T-helper 2 cell treated with Interferon-gamma antibody and Interleukin-4, amounts not matched to agents 5 μg/mL and 100 μg/mL, for 36 hours (primary cell): ENCODE data around the gene HCK.

Source experiments
- DNase-seq: peaks from one replicate; pipeline ENCODE4 v3.0.0; 2021; ENCODE audit warnings: low spot score
- H3K27ac Mint-ChIP-seq: one replicate; pipeline ENCODE4 v1.8.0; 2021; ENCODE audit warnings: mild to moderate bottlenecking, mixed read lengths
- H3K27me3 Mint-ChIP-seq: one replicate; pipeline ENCODE4 v1.8.0; 2021; ENCODE audit warnings: low read depth, mixed read lengths
- H3K36me3 Mint-ChIP-seq: one replicate; pipeline ENCODE4 v1.8.0; 2021; ENCODE audit warnings: low read depth, mixed read lengths
- H3K4me1 Mint-ChIP-seq: one replicate; pipeline ENCODE4 v1.8.0; 2021; ENCODE audit warnings: low read depth, mixed read lengths
- H3K4me3 Mint-ChIP-seq: one replicate; pipeline ENCODE4 v1.8.0; 2022; ENCODE audit warnings: mild to moderate bottlenecking, moderate library complexity, mixed read lengths
- H3K9me3 Mint-ChIP-seq: one replicate; pipeline ENCODE4 v1.8.0; 2021; ENCODE audit warnings: mixed read lengths

Gene HCK

DNA sequence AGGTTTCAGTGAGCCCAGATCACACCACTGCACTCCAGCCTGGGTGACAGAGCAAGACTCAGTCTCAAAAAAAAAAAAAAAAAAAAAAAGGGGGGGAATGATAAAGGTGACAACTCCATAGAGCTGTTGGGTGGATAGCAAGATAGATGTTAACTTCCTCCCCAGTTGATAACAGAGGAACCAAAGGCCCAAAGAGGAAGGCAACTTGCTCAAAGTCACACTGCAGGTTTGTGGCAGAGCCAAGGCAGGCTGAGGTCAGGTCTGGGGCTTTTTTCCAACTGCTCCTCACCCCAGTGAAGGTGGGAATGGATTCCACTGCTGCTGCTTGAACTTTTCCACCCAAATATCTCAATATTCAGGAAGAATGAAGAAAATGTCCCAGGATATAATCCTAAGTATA, 26.7 kb downstream of the HCK start:
- no peak overlapping the region for H3K4me3 Mint-ChIP-seq
- H3K27me3 Mint-ChIP-seq, result no peaks in the 10 kb centered on the region
- DNase-seq, result no peak
- H3K27ac Mint-ChIP-seq, result no peak overlapping the region
- no peaks in the 10 kb centered on the region for H3K9me3 Mint-ChIP-seq
- no peaks in the 10 kb centered on the region for H3K36me3 Mint-ChIP-seq
- H3K4me1 Mint-ChIP-seq, result no peaks in the 10 kb centered on the region

GRCh38 chr20:32079655-32080109, 27.6 kb downstream of the HCK start:
- H3K27ac Mint-ChIP-seq, result no peak overlapping the region
- no peak overlapping the region for H3K4me3 Mint-ChIP-seq
- H3K27me3 Mint-ChIP-seq, result no peaks in the 10 kb centered on the region
- no peaks in the 10 kb centered on the region for H3K9me3 Mint-ChIP-seq
- no peak for DNase-seq
- H3K4me1 Mint-ChIP-seq, result no peaks in the 10 kb centered on the region
- H3K36me3 Mint-ChIP-seq, result no peaks in the 10 kb centered on the region

GRCh38 chr20:32080783-32081182, 28.7 kb downstream of the HCK start:
- no peak for DNase-seq
- Mint-ChIP-seq H3K9me3 (no peaks in the 10 kb centered on the region), H3K4me3 (no peak overlapping the region), H3K27ac (no peak overlapping the region), H3K4me1 (no peaks in the 10 kb centered on the region), H3K36me3 (no peaks in the 10 kb centered on the region), H3K27me3 (no peaks in the 10 kb centered on the region)

- no peak for DNase-seq
- Mint-ChIP-seq H3K4me1 (no peaks in the 10 kb centered on the region), H3K36me3 (no peaks in the 10 kb centered on the region), H3K9me3 (no peaks in the 10 kb centered on the region), H3K27ac (no peak overlapping the region), H3K27me3 (no peaks in the 10 kb centered on the region), H3K4me3 (no peak overlapping the region)
Measured at GRCh38 chr20:32083469-32083868, 31.4 kb downstream of the HCK start.

DNA sequence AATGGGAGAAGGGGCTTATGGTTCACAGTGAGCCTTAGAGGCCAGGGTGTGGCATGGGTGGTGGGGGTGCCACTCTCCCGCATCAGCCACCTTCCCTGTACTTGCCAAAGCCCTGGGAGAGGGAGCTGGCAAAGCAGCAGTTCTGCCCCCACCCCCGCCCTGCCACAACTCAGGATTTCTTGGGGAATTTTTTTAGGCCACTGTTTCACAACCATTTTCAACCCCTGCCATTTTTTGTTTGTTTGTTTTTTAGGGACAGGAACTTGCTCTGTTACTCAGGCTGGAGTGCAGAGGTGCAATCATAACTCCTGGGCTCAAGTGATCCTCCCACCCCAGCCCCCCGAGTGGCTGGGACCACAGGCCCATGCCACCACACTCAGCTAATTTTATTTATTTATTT, 35.0 kb downstream of the HCK start:
- H3K4me1 Mint-ChIP-seq, result no peaks in the 10 kb centered on the region
- no peaks in the 10 kb centered on the region for H3K27me3 Mint-ChIP-seq
- H3K4me3 Mint-ChIP-seq, result no peak overlapping the region
- no peak overlapping the region for H3K27ac Mint-ChIP-seq
- no peak for DNase-seq
- no peaks in the 10 kb centered on the region for H3K36me3 Mint-ChIP-seq
- H3K9me3 Mint-ChIP-seq, result no peaks in the 10 kb centered on the region

- Mint-ChIP-seq H3K36me3 (no peaks in the 10 kb centered on the region), H3K27ac (no peak overlapping the region)
Measured at GRCh38 chr20:32088759-32089158, 36.7 kb downstream of the HCK start.

GRCh38 chr20:32089637-32090362, 37.8 kb downstream of the HCK start:
- Mint-ChIP-seq H3K36me3 (no peaks in the 10 kb centered on the region), H3K9me3 (no peaks in the 10 kb centered on the region), H3K27ac (no peak overlapping the region), H3K4me1 (no peaks in the 10 kb centered on the region), H3K27me3 (peaks cover 10% of the 10 kb centered on the region), H3K4me3 (no peak overlapping the region)
- DNase-seq, result no peak

More at GRCh38 chr20:32088759-32089158, 36.7 kb downstream of the HCK start:
- Mint-ChIP-seq H3K9me3 (no peaks in the 10 kb centered on the region), H3K4me3 (no peak overlapping the region), H3K4me1 (no peaks in the 10 kb centered on the region), H3K27me3 (peaks cover 8% of the 10 kb centered on the region)
- no peak for DNase-seq

- Mint-ChIP-seq H3K4me3 (no peak overlapping the region), H3K9me3 (no peaks in the 10 kb centered on the region), H3K4me1 (no peaks in the 10 kb centered on the region), H3K36me3 (no peaks in the 10 kb centered on the region), H3K27ac (no peak overlapping the region), H3K27me3 (peaks cover 10% of the 10 kb centered on the region)
- DNase-seq, result peak; percentile 65
Measured at GRCh38 chr20:32091888-32092346, 39.9 kb downstream of the HCK start.

DNA sequence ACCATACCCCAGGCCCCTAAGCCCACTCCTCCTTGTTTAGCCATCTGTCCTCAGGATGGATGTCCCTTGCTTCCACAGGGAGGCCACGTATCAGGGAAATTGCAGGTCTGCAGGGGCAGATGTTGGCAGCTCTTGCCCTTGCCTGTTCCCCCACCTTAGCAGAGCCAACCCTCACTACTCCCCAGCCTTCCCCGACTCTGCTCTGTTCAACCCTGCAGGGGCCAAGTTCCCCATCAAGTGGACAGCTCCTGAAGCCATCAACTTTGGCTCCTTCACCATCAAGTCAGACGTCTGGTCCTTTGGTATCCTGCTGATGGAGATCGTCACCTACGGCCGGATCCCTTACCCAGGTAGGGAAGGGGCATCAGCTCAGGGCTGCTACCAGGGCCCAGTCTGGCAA, 46.7 kb downstream of the HCK start:
- no peak overlapping the region for H3K4me3 Mint-ChIP-seq
- H3K36me3 Mint-ChIP-seq, result no peaks in the 10 kb centered on the region
- peaks cover 30% of the 10 kb centered on the region for H3K27me3 Mint-ChIP-seq
- no peaks in the 10 kb centered on the region for H3K4me1 Mint-ChIP-seq
- DNase-seq, result no peak
- no peaks in the 10 kb centered on the region for H3K9me3 Mint-ChIP-seq
- H3K27ac Mint-ChIP-seq, result no peak overlapping the region

DNA sequence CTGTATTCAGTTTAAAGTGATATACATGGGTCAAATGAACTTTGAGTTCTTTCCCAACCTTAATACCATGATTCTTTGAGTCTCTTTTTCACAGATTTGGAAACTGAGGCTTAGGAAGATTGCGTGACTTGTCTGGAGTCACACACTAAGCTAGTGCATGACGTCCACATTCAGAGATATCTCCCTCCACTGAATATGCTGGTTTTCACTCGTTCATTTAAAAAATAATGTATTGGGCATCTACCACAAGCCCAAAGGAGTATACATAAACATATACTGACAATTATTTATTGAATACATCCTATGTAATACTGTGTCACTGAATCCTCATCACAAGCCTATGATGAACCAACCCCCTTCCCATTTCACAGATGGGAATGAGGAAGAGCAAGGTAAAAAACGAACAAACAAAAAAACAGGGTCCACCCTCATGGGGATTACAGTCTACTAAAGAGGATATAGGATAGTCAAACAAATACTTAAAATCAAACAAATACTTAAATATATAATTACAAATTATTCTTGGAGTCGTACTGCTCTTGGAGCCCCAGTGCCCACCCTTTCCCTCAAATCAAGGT, 56.9 kb downstream of the HCK start:
- Mint-ChIP-seq H3K4me3 (no peak overlapping the region), H3K4me1 (peaks cover 25% of the 10 kb centered on the region), H3K27me3 (peaks cover 4% of the 10 kb centered on the region), H3K9me3 (no peaks in the 10 kb centered on the region), H3K27ac (no peak overlapping the region), H3K36me3 (peaks cover 8% of the 10 kb centered on the region)
- no peak for DNase-seq

DNA sequence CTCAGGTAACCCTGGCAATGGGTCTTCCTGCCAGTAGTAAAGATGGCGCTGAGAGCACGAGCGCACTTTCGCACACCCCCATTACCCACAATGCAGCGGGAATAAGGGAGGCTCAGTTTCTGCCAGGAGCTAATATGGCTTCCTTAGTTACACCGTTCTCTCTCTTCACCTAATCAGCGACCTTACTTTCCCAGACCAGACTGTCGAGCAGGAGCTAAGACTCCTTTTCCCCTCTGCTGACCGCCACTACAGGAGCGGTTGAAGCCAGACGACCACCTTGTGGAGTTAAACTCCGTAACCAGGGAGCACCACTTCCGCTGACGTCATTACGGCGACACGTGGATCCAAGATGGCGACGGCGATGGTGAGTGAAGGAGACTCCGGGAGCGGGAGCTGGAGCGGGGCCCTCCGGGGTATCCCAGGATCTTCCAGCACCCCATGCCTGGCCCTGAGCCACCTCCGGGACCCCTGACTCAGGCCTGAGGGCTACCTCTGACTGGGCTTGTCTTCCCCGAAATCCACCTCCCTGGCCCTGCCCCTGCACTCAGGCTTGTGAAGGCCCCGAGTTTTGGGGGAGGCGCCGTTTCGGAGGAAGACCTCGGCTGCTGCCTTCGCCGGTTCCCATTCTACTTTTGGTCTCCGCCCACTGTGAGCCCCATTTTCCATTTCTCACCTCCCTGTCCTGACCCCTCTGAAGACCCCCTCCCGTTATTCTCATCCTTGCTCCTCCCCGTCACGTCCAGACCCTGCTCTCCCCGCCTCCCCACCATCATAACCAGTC, 57.5 kb downstream of the HCK start, which contains the start of gene TM9SF4:
Gene TM9SF4 (plus strand): TSS at position 323 of the 781 bp plus-strand sequence. CDS start 27 bp downstream, at position 350.
- H3K36me3 Mint-ChIP-seq, result peaks cover 11% of the 10 kb centered on the region
- H3K27me3 Mint-ChIP-seq, result no peaks in the 10 kb centered on the region
- H3K27ac Mint-ChIP-seq, result peak within 1 kb of the TSS; percentile 100
- DNase-seq, result peak; percentile 87
- peak within 1 kb of the TSS; percentile 96 for H3K4me3 Mint-ChIP-seq
- H3K4me1 Mint-ChIP-seq, result peaks cover 25% of the 10 kb centered on the region
- no peaks in the 10 kb centered on the region for H3K9me3 Mint-ChIP-seq

GRCh38 chr20:32110173-32110704, 58.2 kb downstream of the HCK start:
- Mint-ChIP-seq H3K36me3 (peaks cover 14% of the 10 kb centered on the region), H3K4me3 (peak overlapping the region; percentile 96), H3K27ac (peak overlapping the region; percentile 100), H3K9me3 (no peaks in the 10 kb centered on the region), H3K4me1 (peaks cover 28% of the 10 kb centered on the region), H3K27me3 (no peaks in the 10 kb centered on the region)
- DNase-seq, result no peak

DNA sequence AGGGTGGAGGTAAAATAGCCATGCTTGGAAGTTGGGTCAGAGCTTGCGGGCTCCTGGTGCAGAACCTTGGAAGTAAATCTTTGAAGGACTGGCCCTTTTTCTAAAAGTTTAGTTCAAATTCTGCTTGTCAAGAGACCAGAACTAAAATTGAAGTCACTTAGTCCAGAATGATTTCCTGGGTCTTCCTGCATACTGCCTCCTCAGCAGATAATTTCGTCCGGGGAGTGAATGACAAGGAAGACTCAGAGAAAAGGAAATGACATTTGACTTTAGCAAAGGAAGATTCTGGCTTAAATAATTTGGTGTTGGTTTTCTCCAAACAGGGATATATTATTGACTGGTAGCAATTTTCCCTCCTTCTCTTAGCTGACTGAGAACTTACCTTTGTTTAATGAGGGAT, 58.7 kb downstream of the HCK start:
- no peak for DNase-seq
- Mint-ChIP-seq H3K4me1 (peaks cover 28% of the 10 kb centered on the region), H3K9me3 (no peaks in the 10 kb centered on the region), H3K4me3 (peak overlapping the region; percentile 96), H3K27ac (peak overlapping the region; percentile 100), H3K36me3 (peaks cover 18% of the 10 kb centered on the region), H3K27me3 (no peaks in the 10 kb centered on the region)
